ENCODE data around the gene ACVR1. TPM values are rescaled to one million over a fixed set of nuclear protein-coding genes. Genes with fewer than 3 reads are reported as not detected.
"Not testable (repeated sequence)": the region's sequence is repeated elsewhere in the genome, so short reads cannot be mapped to it uniquely, and the experiment has no call there.

The ACVR1 gene
- total RNA-seq, 1 experiment from 2014 or later, result 14.1 TPM

- peak; percentile 38 for DNase-seq (ENCODE audit: low spot score)
These were observed 18.7 kb upstream of the ACVR1 start for GRCh38 chr2:157894694-157895435.

- DNase-seq (ENCODE audit: low spot score), result no peak
These were observed 17.5 kb upstream of the ACVR1 start for GRCh38 chr2:157893611-157894010.

GRCh38 chr2:157891643-157892041 lies 15.5 kb upstream of the ACVR1 start:
- no peak for DNase-seq (ENCODE audit: low spot score)

GRCh38 chr2:157890969-157891642 lies 15.0 kb upstream of the ACVR1 start:
- no peak for DNase-seq (ENCODE audit: low spot score)

- DNase-seq (ENCODE audit: low spot score), result no peak
These were observed 11.8 kb upstream of the ACVR1 start for GRCh38 chr2:157887946-157888345.

GRCh38 chr2:157884533-157884932 lies 8.4 kb upstream of the ACVR1 start:
- not testable (repeated sequence) for DNase-seq (ENCODE audit: low spot score)

- no peak for DNase-seq (ENCODE audit: low spot score)
These were observed 4.8 kb upstream of the ACVR1 start for GRCh38 chr2:157880927-157881326.

- no peak for DNase-seq (ENCODE audit: low spot score)
These were observed 1.8 kb upstream of the ACVR1 start for GRCh38 chr2:157877761-157878400.

GRCh38 chr2:157876786-157877138 lies 632 bp upstream of the ACVR1 start:
- DNase-seq (ENCODE audit: low spot score), result no peak

GRCh38 chr2:157875641-157876065 lies 477 bp downstream of the ACVR1 start:
- no peak for DNase-seq (ENCODE audit: low spot score)

GRCh38 chr2:157874997-157875640 lies 1.0 kb downstream of the ACVR1 start:
- DNase-seq (ENCODE audit: low spot score), result peak; percentile 62

- no peak for DNase-seq (ENCODE audit: low spot score)
These were observed 1.8 kb downstream of the ACVR1 start for GRCh38 chr2:157874348-157874747.

- DNase-seq (ENCODE audit: low spot score), result no peak
These were observed 3.3 kb downstream of the ACVR1 start for GRCh38 chr2:157872791-157873190.

GRCh38 chr2:157871415-157871814 lies 4.7 kb downstream of the ACVR1 start:
- DNase-seq (ENCODE audit: low spot score), result no peak

GRCh38 chr2:157868993-157869392 lies 7.1 kb downstream of the ACVR1 start:
- peak; percentile 39 for DNase-seq (ENCODE audit: low spot score)

- DNase-seq (ENCODE audit: low spot score), result no peak
These were observed 8.4 kb downstream of the ACVR1 start for GRCh38 chr2:157867703-157868102.

GRCh38 chr2:157866666-157867642 lies 9.2 kb downstream of the ACVR1 start:
- DNase-seq (ENCODE audit: low spot score), result no peak

GRCh38 chr2:157866202-157866601 lies 9.9 kb downstream of the ACVR1 start:
- no peak for DNase-seq (ENCODE audit: low spot score)

GRCh38 chr2:157864857-157865430 lies 11.2 kb downstream of the ACVR1 start:
- DNase-seq (ENCODE audit: low spot score), result no peak

- no peak for DNase-seq (ENCODE audit: low spot score)
These were observed 17.3 kb downstream of the ACVR1 start for GRCh38 chr2:157858846-157859245.

- peak; percentile 60 for DNase-seq (ENCODE audit: low spot score)
These were observed 18.2 kb downstream of the ACVR1 start for GRCh38 chr2:157857881-157858280.

Measured in A172 (cell line).